Measurements from ENCODE around the gene TBC1D9.

DNA sequence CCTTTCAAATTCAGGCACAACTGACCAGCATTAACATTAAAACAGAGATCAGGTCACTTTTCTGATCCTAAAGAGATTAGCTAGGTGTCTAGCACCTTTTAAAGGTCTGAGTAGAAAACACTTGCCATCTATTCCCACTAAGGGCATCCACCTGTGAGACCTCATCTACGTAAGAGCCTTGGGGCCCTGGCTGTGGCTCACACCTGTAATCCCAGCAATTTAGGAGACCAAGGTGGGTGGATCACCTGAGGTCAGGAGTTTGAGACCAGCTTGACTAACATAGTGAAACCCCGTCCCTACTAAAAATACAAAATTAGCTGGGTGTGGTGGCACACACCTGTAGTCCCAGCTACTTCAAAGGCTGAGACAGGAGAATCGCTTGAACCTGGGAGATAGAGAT lies 11.8 kb downstream of the TBC1D9 start:
- no peak for TF ChIP-seq EZH2 (IDR thresholded peaks at IDR 0.05; ENCODE audit: low read length)
- TF ChIP-seq, protein P1, sequence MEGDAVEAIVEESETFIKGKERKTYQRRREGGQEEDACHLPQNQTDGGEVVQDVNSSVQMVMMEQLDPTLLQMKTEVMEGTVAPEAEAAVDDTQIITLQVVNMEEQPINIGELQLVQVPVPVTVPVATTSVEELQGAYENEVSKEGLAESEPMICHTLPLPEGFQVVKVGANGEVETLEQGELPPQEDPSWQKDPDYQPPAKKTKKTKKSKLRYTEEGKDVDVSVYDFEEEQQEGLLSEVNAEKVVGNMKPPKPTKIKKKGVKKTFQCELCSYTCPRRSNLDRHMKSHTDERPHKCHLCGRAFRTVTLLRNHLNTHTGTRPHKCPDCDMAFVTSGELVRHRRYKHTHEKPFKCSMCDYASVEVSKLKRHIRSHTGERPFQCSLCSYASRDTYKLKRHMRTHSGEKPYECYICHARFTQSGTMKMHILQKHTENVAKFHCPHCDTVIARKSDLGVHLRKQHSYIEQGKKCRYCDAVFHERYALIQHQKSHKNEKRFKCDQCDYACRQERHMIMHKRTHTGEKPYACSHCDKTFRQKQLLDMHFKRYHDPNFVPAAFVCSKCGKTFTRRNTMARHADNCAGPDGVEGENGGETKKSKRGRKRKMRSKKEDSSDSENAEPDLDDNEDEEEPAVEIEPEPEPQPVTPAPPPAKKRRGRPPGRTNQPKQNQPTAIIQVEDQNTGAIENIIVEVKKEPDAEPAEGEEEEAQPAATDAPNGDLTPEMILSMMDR (optimal IDR thresholded peaks at IDR 0.05 in 1 of 3, IDR thresholded peaks at IDR 0.05 in 1 of 3, conservative IDR thresholded peaks at IDR 0.05 in 1 of 3; ENCODE audit: extremely low read depth in 1 of 3, insufficient read depth in 2 of 3, low read length in 3 of 3), result no peak
